SK-N-SH treated with all-trans-retinoic acid at 6 μM for 48 hours (cell line): ENCODE results near the gene AP2S1.

Experiments
- ARNTL ChIP-seq: fragments of 450-650 bp; formaldehyde crosslinking; IDR thresholded peaks from 2 replicates; pipeline ENCODE4 v1.5.0; 2020; ENCODE audit warnings: low read depth, mild to moderate bottlenecking, moderate library complexity, borderline replicate concordance
- BACH2 ChIP-seq: fragments of 250-450 bp; sonication (Bioruptor Pico); IDR thresholded peaks from 2 replicates; pipeline ENCODE4 v1.9.0; 2021; ENCODE audit warnings: mild to moderate bottlenecking, borderline replicate concordance
- CSDC2 ChIP-seq: fragments of 250-450 bp; sonication (Bioruptor Pico); IDR thresholded peaks from 2 replicates; pipeline ENCODE4 v1.5.0; 2020; ENCODE audit warnings: mild to moderate bottlenecking, moderate library complexity
- ESRRG ChIP-seq: fragments of 250-450 bp; sonication (Bioruptor Pico); IDR thresholded peaks from 2 replicates; pipeline ENCODE4 v1.6.1; 2021; ENCODE audit warnings: mild to moderate bottlenecking
- RARB ChIP-seq: fragments of 250-450 bp; sonication (Bioruptor Pico); IDR thresholded peaks from 2 replicates; pipeline ENCODE4 v1.8.0; 2021; ENCODE audit warnings: mild to moderate bottlenecking, moderate library complexity
- SNAI2 ChIP-seq: fragments of 250-450 bp; sonication (Bioruptor Pico); IDR thresholded peaks from 2 replicates; pipeline ENCODE4 v1.5.0; 2020; ENCODE audit warnings: mild to moderate bottlenecking, moderate library complexity
- TSHZ2 ChIP-seq: fragments of 250-450 bp; sonication (Bioruptor Pico); IDR thresholded peaks from 2 replicates; pipeline ENCODE4 v1.5.0; 2020; ENCODE audit warnings: mild to moderate bottlenecking, moderate library complexity
- ZNF565 ChIP-seq: fragments of 450-650 bp; formaldehyde crosslinking; conservative IDR thresholded peaks from 2 replicates; pipeline ENCODE4 v1.5.0; 2020; ENCODE audit warnings: low read depth, mild to moderate bottlenecking, moderate library complexity

- TF ChIP-seq SNAI2: no peak
- TF ChIP-seq BACH2 (CRISPR knock-in tag): no peak
- no peak for TF ChIP-seq ARNTL
- TF ChIP-seq TSHZ2: no peak
- TF ChIP-seq ZNF565: no peak
- TF ChIP-seq RARB (CRISPR knock-in tag): no peak
- no peak for TF ChIP-seq ESRRG (CRISPR knock-in tag)
- TF ChIP-seq CSDC2 (CRISPR knock-in tag): no peak
These were observed 48.1 kb upstream of the AP2S1 start for GRCh38 chr19:46898731-46899130.
